Measurements from ENCODE around the gene SLC8A1.

- no peak for TF ChIP-seq CTCF (IDR thresholded peaks at IDR 0.05; ENCODE audit: borderline replicate concordance, extremely low read depth, low read length, poor library complexity, severe bottlenecking)
- no peak for TF ChIP-seq EZH2 (IDR thresholded peaks at IDR 0.05; ENCODE audit: borderline replicate concordance, low read depth, low read length, severe bottlenecking)
Observed at GRCh38 chr2:40271094-40271493, 180.8 kb downstream of the SLC8A1 start.
